ENCODE data around the gene SLAMF9. TPM values are rescaled to one million over a fixed set of nuclear protein-coding genes. Genes with fewer than 3 reads are reported as not detected.

SLAMF9 gene
- polyA plus RNA-seq, 1 donor (not counting 4 experiments of a cell fraction or from before 2014, with no cell fraction given) = 0.31 TPM

DNA sequence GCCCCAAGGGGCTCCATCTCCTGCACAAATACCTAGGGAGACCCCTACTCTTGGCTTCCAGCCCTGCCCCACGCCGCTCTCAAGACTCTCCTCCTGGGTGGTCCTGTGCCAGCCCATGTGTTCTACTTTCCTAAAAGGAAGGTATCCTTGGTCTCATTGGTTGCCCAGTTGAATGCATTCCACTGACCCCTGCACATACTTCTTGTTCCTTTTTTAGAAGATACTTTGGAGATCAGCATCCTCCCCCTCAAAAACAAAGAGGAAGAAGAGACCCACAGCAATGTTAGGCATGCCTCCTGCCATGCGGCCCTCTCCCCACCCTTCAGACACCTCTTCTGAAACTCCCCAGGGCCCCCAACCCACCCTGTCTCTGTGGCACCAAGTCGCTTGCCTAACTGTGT is 4.1 kb downstream of the SLAMF9 start:
- TF ChIP-seq, protein P1, sequence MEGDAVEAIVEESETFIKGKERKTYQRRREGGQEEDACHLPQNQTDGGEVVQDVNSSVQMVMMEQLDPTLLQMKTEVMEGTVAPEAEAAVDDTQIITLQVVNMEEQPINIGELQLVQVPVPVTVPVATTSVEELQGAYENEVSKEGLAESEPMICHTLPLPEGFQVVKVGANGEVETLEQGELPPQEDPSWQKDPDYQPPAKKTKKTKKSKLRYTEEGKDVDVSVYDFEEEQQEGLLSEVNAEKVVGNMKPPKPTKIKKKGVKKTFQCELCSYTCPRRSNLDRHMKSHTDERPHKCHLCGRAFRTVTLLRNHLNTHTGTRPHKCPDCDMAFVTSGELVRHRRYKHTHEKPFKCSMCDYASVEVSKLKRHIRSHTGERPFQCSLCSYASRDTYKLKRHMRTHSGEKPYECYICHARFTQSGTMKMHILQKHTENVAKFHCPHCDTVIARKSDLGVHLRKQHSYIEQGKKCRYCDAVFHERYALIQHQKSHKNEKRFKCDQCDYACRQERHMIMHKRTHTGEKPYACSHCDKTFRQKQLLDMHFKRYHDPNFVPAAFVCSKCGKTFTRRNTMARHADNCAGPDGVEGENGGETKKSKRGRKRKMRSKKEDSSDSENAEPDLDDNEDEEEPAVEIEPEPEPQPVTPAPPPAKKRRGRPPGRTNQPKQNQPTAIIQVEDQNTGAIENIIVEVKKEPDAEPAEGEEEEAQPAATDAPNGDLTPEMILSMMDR (optimal IDR thresholded peaks at IDR 0.05 in 1 of 3, IDR thresholded peaks at IDR 0.05 in 1 of 3, conservative IDR thresholded peaks at IDR 0.05 in 1 of 3; ENCODE audit: extremely low read depth in 1 of 3, insufficient read depth in 2 of 3, low read length in 3 of 3) = no peak
- TF ChIP-seq EZH2 (IDR thresholded peaks at IDR 0.05; ENCODE audit: low read length) = no peak
- dilution Hi-C loops (cut with MboI; ENCODE audit: extremely low pct_ligation_motif_present, low sequenced_read_pairs) = no loop called here
- Histone ChIP-seq H3K4me2 (ENCODE audit: control insufficient read depth, extremely low read depth, insufficient read depth, low read depth, low read length) (no peak overlapping the region), H3K4me1 (ENCODE audit: control insufficient read depth, extremely low read depth, insufficient read depth, low read length) (peaks cover 30% of the 10 kb centered on the region), H3K79me2 (ENCODE audit: control insufficient read depth, insufficient read depth, low read length) (no peaks in the 10 kb centered on the region), H3K9me1 (ENCODE audit: control insufficient read depth, extremely low read depth, insufficient read depth, low read length) (peaks cover 4% of the 10 kb centered on the region), H2AFZ (ENCODE audit: control insufficient read depth, low read length) (no peak overlapping the region), H3K27ac (ENCODE audit: control insufficient read depth, insufficient read depth, low read length) (no peak overlapping the region), H3K9ac (ENCODE audit: control insufficient read depth, extremely low read depth, insufficient read depth, low read length) (no peak overlapping the region), H3K36me3 (ENCODE audit: control insufficient read depth in 2 of 2, extremely low read depth in 1 of 2, insufficient read depth in 2 of 2, low read length in 2 of 2) (no peaks in the 10 kb centered on the region), H4K20me1 (ENCODE audit: control insufficient read depth, extremely low read depth, insufficient read depth, low read length) (no peaks in the 10 kb centered on the region), H3K4me3 (ENCODE audit: control insufficient read depth in 2 of 3, extremely low read depth in 1 of 3, insufficient read depth in 2 of 3, low read depth in 1 of 3, low read length in 3 of 3) (no peak overlapping the region), H3K27me3 (ENCODE audit: control insufficient read depth, extremely low read depth, insufficient read depth, low read length) (no peaks in the 10 kb centered on the region), H3K9me3 (ENCODE audit: control insufficient read depth, low read depth, low read length) (no peaks in the 10 kb centered on the region)
- no peak for FAIRE-seq
- no peak for DNase-seq (ENCODE audit: low read depth, low spot score)

DNA sequence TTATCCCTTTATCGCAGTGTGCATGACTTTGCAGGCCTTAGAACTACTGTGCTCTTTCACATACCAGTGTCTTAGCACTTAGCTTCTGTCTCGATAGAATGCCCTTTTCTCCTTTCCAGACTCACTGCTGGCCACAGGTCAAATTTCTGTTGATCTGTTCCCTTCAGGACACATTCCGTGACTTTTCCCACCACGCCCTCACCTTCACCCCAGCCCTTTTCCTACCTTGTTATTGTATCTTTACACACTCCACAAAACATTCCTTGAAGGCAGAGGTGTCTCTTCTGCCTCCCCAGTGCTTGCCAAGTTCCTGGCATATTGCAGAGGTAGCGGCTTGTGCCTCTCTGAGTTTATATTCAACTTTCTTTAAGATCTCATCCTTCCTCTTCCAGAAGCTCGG is 4.9 kb downstream of the SLAMF9 start:
- Histone ChIP-seq H3K27ac (ENCODE audit: control insufficient read depth, insufficient read depth, low read length) (no peak overlapping the region), H3K4me2 (ENCODE audit: control insufficient read depth, extremely low read depth, insufficient read depth, low read depth, low read length) (no peak overlapping the region), H3K27me3 (ENCODE audit: control insufficient read depth, extremely low read depth, insufficient read depth, low read length) (no peaks in the 10 kb centered on the region), H3K4me3 (ENCODE audit: control insufficient read depth in 2 of 3, extremely low read depth in 1 of 3, insufficient read depth in 2 of 3, low read depth in 1 of 3, low read length in 3 of 3) (no peak overlapping the region), H4K20me1 (ENCODE audit: control insufficient read depth, extremely low read depth, insufficient read depth, low read length) (no peaks in the 10 kb centered on the region), H3K79me2 (ENCODE audit: control insufficient read depth, insufficient read depth, low read length) (no peaks in the 10 kb centered on the region), H3K36me3 (ENCODE audit: control insufficient read depth in 2 of 2, extremely low read depth in 1 of 2, insufficient read depth in 2 of 2, low read length in 2 of 2) (no peaks in the 10 kb centered on the region), H3K9me3 (ENCODE audit: control insufficient read depth, low read depth, low read length) (no peaks in the 10 kb centered on the region), H3K4me1 (ENCODE audit: control insufficient read depth, extremely low read depth, insufficient read depth, low read length) (peaks cover 29% of the 10 kb centered on the region), H2AFZ (ENCODE audit: control insufficient read depth, low read length) (peak overlapping the region; percentile 24), H3K9me1 (ENCODE audit: control insufficient read depth, extremely low read depth, insufficient read depth, low read length) (peaks cover 4% of the 10 kb centered on the region), H3K9ac (ENCODE audit: control insufficient read depth, extremely low read depth, insufficient read depth, low read length) (no peak overlapping the region)
- dilution Hi-C loops (cut with MboI; ENCODE audit: extremely low pct_ligation_motif_present, low sequenced_read_pairs) = no loop called here
- TF ChIP-seq EZH2 (IDR thresholded peaks at IDR 0.05; ENCODE audit: low read length) = no peak
- TF ChIP-seq, protein P1 (optimal IDR thresholded peaks at IDR 0.05 in 1 of 3, IDR thresholded peaks at IDR 0.05 in 1 of 3, conservative IDR thresholded peaks at IDR 0.05 in 1 of 3; ENCODE audit: extremely low read depth in 1 of 3, insufficient read depth in 2 of 3, low read length in 3 of 3) = no peak
- FAIRE-seq = no peak
- no peak for DNase-seq (ENCODE audit: low read depth, low spot score)
